ENCODE results near the gene TFAP2A.

The TFAP2A gene

DNA sequence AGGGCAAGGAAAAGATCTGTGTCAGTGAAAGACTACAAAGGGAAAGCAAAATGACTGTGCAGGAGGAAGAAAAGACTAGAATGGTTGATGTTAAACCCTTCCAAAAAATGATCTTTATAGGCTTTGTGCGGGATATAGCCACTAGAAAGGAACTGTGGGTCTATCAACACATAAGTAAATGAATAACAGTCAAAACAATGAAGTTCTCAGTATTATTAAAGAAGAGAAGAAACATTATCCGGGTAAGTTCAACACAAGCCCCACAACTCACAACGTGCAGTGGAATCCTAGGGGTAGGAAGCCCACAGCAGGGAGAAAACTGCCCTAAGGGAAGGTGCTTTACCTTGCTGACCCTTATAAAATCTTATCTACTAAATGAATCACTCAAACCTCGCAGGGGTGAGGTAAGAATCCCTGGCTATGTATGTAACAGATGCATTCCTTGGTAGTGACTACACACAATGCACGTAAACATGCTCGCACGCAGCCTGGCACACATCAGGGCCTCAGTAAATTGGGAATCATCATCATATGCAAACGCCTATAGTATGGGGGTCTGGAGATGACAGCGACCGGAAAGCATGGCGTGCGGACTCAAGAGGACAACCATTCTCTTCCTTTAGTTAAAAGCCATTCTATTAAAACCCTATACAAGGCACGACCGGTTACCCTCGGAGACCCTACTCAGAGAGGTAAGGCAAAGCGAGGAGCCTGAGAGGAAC lies 11.3 kb downstream of the TFAP2A start (continued):
- TF ChIP-seq, protein P1, sequence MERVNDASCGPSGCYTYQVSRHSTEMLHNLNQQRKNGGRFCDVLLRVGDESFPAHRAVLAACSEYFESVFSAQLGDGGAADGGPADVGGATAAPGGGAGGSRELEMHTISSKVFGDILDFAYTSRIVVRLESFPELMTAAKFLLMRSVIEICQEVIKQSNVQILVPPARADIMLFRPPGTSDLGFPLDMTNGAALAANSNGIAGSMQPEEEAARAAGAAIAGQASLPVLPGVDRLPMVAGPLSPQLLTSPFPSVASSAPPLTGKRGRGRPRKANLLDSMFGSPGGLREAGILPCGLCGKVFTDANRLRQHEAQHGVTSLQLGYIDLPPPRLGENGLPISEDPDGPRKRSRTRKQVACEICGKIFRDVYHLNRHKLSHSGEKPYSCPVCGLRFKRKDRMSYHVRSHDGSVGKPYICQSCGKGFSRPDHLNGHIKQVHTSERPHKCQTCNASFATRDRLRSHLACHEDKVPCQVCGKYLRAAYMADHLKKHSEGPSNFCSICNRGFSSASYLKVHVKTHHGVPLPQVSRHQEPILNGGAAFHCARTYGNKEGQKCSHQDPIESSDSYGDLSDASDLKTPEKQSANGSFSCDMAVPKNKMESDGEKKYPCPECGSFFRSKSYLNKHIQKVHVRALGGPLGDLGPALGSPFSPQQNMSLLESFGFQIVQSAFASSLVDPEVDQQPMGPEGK (tag by site-specific recombination; IDR thresholded peaks at IDR 0.05) = peak; percentile 33; the same call in 1 of the 2 replicates
- TF ChIP-seq ZXDB (tag by site-specific recombination; IDR thresholded peaks at IDR 0.05) (peak; percentile 73), SP7 (tag by site-specific recombination; IDR thresholded peaks at IDR 0.05) (peak; percentile 90), ZNF843 (tag by site-specific recombination; IDR thresholded peaks at IDR 0.05) (peak; percentile 90), ZNF660 (tag by site-specific recombination; IDR thresholded peaks at IDR 0.05) (peak; percentile 87), ZNF394 (tag by site-specific recombination; IDR thresholded peaks at IDR 0.05; ENCODE audit: borderline replicate concordance) (peak; percentile 60), ZNF184 (tag by site-specific recombination; IDR thresholded peaks at IDR 0.05) (peak; percentile 68), ZFP37 (tag by site-specific recombination; IDR thresholded peaks at IDR 0.05) (peak; percentile 97), ZBTB7A (tag by site-specific recombination; IDR thresholded peaks at IDR 0.05; ENCODE audit: low read depth) (0 out of 2 replicates have a peak, but pooled peaks have one; percentile 31), FEZF1 (tag by site-specific recombination; IDR thresholded peaks at IDR 0.05) (peak; percentile 47; the same call in 1 of the 2 replicates)
- TF ChIP-seq, protein P2, sequence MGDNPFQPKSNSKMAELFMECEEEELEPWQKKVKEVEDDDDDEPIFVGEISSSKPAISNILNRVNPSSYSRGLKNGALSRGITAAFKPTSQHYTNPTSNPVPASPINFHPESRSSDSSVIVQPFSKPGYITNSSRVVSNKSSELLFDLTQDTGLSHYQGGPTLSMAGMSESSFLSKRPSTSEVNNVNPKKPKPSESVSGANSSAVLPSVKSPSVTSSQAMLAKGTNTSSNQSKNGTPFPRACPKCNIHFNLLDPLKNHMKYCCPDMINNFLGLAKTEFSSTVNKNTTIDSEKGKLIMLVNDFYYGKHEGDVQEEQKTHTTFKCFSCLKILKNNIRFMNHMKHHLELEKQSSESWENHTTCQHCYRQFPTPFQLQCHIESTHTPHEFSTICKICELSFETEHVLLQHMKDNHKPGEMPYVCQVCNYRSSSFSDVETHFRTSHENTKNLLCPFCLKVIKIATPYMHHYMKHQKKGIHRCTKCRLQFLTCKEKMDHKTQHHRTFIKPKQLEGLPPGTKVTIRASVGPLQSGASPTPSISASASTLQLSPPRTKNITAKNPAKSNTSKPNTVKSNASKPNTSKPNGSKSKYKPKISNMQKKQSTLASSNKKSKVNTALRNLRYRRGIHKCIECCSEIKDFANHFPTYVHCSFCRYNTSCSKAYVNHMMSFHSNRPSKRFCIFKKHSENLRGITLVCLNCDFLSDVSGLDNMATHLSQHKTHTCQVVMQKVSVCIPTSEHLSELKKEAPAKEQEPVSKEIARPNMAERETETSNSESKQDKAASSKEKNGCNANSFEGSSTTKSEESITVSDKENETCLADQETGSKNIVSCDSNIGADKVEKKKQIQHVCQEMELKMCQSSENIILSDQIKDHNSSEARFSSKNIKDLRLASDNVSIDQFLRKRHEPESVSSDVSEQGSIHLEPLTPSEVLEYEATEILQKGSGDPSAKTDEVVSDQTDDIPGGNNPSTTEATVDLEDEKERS (tag by site-specific recombination; IDR thresholded peaks at IDR 0.05) = peak; percentile 93
- TF ChIP-seq, protein P3, sequence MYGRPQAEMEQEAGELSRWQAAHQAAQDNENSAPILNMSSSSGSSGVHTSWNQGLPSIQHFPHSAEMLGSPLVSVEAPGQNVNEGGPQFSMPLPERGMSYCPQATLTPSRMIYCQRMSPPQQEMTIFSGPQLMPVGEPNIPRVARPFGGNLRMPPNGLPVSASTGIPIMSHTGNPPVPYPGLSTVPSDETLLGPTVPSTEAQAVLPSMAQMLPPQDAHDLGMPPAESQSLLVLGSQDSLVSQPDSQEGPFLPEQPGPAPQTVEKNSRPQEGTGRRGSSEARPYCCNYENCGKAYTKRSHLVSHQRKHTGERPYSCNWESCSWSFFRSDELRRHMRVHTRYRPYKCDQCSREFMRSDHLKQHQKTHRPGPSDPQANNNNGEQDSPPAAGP (tag by site-specific recombination; IDR thresholded peaks at IDR 0.05) = peak; percentile 57; the same call in 1 of the 2 replicates
- TF ChIP-seq, protein P4, sequence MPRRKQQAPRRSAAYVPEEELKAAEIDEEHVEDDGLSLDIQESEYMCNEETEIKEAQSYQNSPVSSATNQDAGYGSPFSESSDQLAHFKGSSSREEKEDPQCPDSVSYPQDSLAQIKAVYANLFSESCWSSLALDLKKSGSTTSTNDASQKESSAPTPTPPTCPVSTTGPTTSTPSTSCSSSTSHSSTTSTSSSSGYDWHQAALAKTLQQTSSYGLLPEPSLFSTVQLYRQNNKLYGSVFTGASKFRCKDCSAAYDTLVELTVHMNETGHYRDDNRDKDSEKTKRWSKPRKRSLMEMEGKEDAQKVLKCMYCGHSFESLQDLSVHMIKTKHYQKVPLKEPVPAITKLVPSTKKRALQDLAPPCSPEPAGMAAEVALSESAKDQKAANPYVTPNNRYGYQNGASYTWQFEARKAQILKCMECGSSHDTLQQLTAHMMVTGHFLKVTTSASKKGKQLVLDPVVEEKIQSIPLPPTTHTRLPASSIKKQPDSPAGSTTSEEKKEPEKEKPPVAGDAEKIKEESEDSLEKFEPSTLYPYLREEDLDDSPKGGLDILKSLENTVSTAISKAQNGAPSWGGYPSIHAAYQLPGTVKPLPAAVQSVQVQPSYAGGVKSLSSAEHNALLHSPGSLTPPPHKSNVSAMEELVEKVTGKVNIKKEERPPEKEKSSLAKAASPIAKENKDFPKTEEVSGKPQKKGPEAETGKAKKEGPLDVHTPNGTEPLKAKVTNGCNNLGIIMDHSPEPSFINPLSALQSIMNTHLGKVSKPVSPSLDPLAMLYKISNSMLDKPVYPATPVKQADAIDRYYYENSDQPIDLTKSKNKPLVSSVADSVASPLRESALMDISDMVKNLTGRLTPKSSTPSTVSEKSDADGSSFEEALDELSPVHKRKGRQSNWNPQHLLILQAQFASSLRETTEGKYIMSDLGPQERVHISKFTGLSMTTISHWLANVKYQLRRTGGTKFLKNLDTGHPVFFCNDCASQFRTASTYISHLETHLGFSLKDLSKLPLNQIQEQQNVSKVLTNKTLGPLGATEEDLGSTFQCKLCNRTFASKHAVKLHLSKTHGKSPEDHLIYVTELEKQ (tag by site-specific recombination; IDR thresholded peaks at IDR 0.05; ENCODE audit: borderline replicate concordance) = peak; percentile 48; the same call in 1 of the 2 replicates
- TF ChIP-seq, protein P5, sequence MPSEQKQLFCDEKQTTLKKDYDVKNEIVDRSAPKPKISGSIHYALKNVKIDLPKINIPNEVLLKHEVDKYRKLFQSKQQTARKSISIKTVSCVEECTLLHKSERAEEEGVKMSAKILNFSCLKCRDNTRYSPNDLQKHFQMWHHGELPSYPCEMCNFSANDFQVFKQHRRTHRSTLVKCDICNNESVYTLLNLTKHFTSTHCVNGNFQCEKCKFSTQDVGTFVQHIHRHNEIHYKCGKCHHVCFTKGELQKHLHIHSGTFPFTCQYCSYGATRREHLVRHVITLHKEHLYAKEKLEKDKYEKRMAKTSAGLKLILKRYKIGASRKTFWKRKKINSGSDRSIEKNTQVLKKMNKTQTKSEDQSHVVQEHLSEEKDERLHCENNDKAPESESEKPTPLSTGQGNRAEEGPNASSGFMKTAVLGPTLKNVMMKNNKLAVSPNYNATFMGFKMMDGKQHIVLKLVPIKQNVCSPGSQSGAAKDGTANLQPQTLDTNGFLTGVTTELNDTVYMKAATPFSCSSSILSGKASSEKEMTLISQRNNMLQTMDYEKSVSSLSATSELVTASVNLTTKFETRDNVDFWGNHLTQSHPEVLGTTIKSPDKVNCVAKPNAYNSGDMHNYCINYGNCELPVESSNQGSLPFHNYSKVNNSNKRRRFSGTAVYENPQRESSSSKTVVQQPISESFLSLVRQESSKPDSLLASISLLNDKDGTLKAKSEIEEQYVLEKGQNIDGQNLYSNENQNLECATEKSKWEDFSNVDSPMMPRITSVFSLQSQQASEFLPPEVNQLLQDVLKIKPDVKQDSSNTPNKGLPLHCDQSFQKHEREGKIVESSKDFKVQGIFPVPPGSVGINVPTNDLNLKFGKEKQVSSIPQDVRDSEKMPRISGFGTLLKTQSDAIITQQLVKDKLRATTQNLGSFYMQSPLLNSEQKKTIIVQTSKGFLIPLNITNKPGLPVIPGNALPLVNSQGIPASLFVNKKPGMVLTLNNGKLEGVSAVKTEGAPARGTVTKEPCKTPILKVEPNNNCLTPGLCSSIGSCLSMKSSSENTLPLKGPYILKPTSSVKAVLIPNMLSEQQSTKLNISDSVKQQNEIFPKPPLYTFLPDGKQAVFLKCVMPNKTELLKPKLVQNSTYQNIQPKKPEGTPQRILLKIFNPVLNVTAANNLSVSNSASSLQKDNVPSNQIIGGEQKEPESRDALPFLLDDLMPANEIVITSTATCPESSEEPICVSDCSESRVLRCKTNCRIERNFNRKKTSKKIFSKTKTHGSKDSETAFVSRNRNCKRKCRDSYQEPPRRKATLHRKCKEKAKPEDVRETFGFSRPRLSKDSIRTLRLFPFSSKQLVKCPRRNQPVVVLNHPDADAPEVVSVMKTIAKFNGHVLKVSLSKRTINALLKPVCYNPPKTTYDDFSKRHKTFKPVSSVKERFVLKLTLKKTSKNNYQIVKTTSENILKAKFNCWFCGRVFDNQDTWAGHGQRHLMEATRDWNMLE (tag by site-specific recombination; conservative IDR thresholded peaks at IDR 0.05; ENCODE audit: low read depth) = 0 out of 2 replicates have a peak, but pooled peaks have one; percentile 22
- TF ChIP-seq, protein P6, sequence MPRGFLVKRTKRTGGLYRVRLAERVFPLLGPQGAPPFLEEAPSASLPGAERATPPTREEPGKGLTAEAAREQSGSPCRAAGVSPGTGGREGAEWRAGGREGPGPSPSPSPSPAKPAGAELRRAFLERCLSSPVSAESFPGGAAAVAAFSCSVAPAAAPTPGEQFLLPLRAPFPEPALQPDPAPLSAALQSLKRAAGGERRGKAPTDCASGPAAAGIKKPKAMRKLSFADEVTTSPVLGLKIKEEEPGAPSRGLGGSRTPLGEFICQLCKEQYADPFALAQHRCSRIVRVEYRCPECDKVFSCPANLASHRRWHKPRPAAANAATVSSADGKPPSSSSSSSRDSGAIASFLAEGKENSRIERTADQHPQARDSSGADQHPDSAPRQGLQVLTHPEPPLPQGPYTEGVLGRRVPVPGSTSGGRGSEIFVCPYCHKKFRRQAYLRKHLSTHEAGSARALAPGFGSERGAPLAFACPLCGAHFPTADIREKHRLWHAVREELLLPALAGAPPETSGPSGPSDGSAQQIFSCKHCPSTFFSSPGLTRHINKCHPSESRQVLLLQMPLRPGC (tag by site-specific recombination; IDR thresholded peaks at IDR 0.05) = peak; percentile 82; the same call in 1 of the 2 replicates
- TF ChIP-seq, protein P7, sequence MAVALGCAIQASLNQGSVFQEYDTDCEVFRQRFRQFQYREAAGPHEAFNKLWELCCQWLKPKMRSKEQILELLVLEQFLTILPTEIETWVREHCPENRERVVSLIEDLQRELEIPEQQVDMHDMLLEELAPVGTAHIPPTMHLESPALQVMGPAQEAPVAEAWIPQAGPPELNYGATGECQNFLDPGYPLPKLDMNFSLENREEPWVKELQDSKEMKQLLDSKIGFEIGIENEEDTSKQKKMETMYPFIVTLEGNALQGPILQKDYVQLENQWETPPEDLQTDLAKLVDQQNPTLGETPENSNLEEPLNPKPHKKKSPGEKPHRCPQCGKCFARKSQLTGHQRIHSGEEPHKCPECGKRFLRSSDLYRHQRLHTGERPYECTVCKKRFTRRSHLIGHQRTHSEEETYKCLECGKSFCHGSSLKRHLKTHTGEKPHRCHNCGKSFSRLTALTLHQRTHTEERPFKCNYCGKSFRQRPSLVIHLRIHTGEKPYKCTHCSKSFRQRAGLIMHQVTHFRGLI (tag by site-specific recombination; IDR thresholded peaks at IDR 0.05) = peak; percentile 35; the same call in 1 of the 2 replicates
- TF ChIP-seq, protein P8, sequence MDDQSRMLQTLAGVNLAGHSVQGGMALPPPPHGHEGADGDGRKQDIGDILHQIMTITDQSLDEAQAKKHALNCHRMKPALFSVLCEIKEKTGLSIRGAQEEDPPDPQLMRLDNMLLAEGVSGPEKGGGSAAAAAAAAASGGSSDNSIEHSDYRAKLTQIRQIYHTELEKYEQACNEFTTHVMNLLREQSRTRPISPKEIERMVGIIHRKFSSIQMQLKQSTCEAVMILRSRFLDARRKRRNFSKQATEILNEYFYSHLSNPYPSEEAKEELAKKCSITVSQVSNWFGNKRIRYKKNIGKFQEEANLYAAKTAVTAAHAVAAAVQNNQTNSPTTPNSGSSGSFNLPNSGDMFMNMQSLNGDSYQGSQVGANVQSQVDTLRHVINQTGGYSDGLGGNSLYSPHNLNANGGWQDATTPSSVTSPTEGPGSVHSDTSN (CRISPR knock-in tag; IDR thresholded peaks at IDR 0.05) = no peak

Data from HEK293 (cell line).